H1 (cell line): ENCODE measurements around the gene NME3. TPM values are rescaled to one million over a fixed set of nuclear protein-coding genes. Genes with fewer than 3 reads are reported as not detected.

Experiments
- CHD7 ChIP-seq: fragments of 300-600 bp; sonication (generic); IDR thresholded peaks from 2 replicates; pipeline ENCODE4 v1.7.1; 2012; ENCODE audit warnings: low read length, moderate library complexity, mild to moderate bottlenecking, inconsistent platforms; ENCODE audit not compliant: insufficient replicate concordance
- MAX ChIP-seq: IDR thresholded peaks from 2 replicates; pipeline ENCODE4 v1.6.1; 2012; ENCODE audit warnings: inconsistent platforms
- NANOG ChIP-seq: IDR thresholded peaks from 2 replicates; pipeline ENCODE4 v1.6.1; 2011; ENCODE audit warnings: low read length, low read depth, mild to moderate bottlenecking, inconsistent platforms; ENCODE audit not compliant: insufficient read depth, poor library complexity, severe bottlenecking
- NRF1 ChIP-seq: IDR thresholded peaks from 2 replicates; pipeline ENCODE4 v1.6.1; 2011; ENCODE audit warnings: mild to moderate bottlenecking, low read depth, low read length, improper control_type of control experiment
- RFX5 ChIP-seq: IDR thresholded peaks from 2 replicates; pipeline ENCODE4 v1.6.1; 2011; ENCODE audit warnings: low read depth, low read length, improper control_type of control experiment, borderline replicate concordance
- TBP ChIP-seq: IDR thresholded peaks from 2 replicates; pipeline ENCODE4 v1.6.1; 2011; ENCODE audit warnings: low read depth, low read length, improper control_type of control experiment
- polyA plus RNA-seq, 7 experiments: library from polyadenylated mRNA; depleted of rRNA in 3 of 7; stranded (reverse) in 5 of 7; unstranded in 2 of 7; fragments of >200 nt in 5 of 7; fragments of 200-250 nt in 2 of 7; gene quantifications; 1 replicate in 5 of 7; 2 replicates in 1 of 7; 4 replicates in 1 of 7; pipeline versions ENCODE4 v1.2.1 to v1.2.3, GENCODE V29; 2011 to 2013; ENCODE audit warnings: missing spikeins in 2 of 7, mixed read lengths in 2 of 7
- total RNA-seq: library from RNA; stranded (reverse); fragmentation: NEBNext Ultra II Directional; extraction: Animal tissue kit (Norgen Biotek cat#: 25700); gene quantifications from 2 replicates; pipeline ENCODE4 v1.2.1, GENCODE V29; 2021

Gene NME3
- total and polyA plus RNA-seq, 2 of the 8 experiments (the other 6 are each of a cell fraction or from before 2014, with no cell fraction given), result 72.5 to 163 TPM

DNA sequence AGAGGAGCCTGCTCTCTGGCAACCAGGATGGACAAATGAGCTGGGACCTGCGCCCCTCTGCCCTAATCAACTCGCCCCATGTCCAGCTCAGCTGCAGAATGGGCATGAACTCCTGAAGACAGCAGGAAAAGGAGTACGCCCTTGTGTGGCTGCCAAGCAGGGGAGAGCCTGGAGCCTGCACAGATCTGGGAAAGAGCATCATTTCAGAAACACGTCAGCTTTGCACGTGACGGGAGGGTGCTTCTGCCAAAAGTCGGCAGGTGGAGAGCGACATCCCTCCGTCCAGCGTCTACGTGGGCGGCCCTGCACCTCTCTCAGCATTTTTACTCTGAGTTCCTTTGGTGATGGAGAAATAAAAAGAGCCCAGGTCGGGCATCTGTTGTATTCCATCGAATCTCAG lies 18.5 kb downstream of the NME3 start (continued):
- TF ChIP-seq RFX5, result no peak
- TF ChIP-seq CHD7, result no peak
- TF ChIP-seq TBP, result no peak
- no peak for TF ChIP-seq NRF1
- TF ChIP-seq MAX, result no peak
- TF ChIP-seq NANOG, result no peak
